Activated CD8-positive, alpha-beta memory T cell treated with anti-CD3 and anti-CD28 coated beads for 48 hours (primary cell): ENCODE data around the gene SNX9.
"Not testable (repeated sequence)": the region's sequence is repeated elsewhere in the genome, so short reads cannot be mapped to it uniquely, and the experiment has no call there.

ENCODE experiments used
- DNase-seq, 3 experiments: peaks; one replicate each; pipeline ENCODE4 v3.0.0-alpha.2; 2020; ENCODE audit warnings: low read depth in 2 of 3, low spot score in 2 of 3

Gene SNX9

DNA sequence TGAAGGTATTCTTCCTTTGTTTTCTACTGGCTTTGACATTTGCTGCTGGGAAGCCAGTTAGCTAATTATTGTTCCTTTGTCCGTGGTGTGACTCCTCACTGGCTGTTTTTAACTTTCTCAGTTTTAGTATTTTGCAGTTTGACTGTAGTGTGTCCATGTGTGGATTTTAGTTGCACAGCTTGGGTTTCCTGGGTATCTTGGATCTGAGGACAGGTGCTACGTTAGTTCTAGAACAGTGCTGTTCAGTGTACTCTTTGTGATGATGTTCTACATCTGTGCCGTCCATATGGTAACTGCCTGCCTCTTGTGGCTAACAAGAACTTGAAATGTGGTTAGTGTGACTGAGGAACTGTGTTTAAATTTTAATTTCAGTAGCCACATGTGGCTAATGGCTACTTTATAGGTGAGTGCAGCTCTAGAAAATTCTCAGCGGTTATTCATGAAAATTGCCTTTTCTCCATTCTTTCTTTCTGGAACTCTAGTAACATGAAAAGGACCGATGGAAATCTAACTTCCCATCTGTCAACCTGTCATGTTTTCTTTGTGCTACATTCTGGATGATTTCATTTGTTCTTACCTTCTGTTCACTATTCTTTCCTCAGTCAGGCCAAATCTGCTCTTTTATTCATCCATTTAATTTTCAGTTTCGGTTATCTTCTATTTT is 7.4 kb downstream of the SNX9 start:
- no peak for DNase-seq

DNA sequence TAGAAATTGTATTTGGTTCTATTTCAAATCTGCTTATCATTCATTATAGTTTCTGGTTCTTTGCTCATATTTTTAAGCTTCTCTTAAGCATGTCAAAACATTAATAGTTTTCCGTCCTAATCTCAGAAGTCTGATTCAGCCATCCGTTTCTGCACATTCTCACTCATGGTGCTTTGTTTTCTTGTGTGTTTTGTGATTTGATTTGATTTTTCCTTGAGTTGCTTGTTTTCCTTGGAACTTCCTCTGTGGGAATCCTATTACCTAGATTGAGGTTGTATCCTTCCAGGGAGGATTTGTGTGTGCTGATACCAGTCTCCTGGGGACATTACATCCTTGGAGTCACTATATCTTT is 7.9 kb downstream of the SNX9 start:
- DNase-seq, result no peak

- DNase-seq, result no peak
Observed at GRCh38 chr6:157831424-157832249, 8.6 kb downstream of the SNX9 start.

- DNase-seq, result no peak
Observed at GRCh38 chr6:157832250-157832967, 9.4 kb downstream of the SNX9 start.

DNA sequence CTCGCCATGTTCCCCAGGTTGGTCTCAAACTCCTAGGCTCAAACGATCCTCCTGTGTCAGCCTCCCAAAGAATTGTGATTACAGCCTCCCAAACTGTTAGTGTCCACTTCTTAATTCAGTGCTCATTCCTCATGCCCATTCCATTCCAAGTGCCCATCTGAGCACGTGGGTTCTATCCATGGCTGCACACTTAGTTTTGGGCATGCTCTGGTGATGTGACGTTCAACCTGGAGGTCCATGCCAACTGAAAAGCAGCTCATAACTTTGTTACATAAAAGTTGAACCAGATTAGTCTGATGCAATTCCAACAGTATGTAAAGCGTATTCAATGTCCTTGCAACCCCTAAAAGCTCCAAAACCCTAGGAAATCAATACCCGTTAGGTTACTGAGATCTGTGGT is 11.5 kb downstream of the SNX9 start:
- no peak for DNase-seq

- DNase-seq, result no peak
Observed at GRCh38 chr6:157838718-157839430, 15.8 kb downstream of the SNX9 start.

GRCh38 chr6:157839606-157840005 is 16.6 kb downstream of the SNX9 start:
- no peak for DNase-seq

DNA sequence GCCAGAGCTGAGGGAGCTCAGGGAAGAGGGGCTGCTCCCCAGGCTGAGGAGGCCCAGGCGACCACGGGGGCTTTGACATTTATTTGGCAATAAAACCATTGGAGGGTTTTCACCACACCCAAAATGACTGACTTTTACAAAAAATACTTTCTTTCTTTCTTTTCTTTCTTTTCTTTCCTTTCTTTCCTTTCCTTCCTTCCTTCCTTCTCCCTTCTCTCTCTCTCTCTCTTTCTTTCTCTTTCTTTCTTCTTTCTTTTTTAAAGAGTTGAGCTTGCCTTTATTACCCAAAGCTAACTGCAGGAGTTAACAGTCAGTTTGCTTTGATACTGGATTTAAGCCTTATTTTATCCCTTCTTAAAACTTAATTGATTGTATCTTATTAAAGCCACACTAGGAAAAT is 17.2 kb downstream of the SNX9 start:
- no peak for DNase-seq

DNA sequence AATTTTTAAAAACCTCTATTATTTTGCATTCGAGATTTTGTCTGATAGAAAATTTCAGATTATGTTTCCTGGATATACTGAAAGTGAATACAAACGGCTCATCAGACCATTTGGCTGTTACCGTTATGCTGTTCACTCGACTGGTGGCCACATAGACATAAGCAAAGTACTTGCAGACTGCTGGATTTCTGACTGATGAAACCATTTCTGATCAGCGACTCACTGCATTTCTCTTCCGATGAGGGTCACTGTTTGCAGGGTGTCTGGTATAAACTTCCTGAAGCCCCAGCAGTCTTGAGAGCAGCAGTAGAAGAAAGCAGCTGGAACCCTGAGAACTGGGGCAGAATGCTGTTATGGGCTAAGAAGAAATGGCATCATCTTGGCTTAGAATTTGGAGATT is 17.7 kb downstream of the SNX9 start:
- no peak for DNase-seq

- DNase-seq, result no peak
Observed at GRCh38 chr6:157841211-157841840, 18.3 kb downstream of the SNX9 start.

- no peak for DNase-seq
Observed at GRCh38 chr6:157842212-157842611, 19.2 kb downstream of the SNX9 start.

DNA sequence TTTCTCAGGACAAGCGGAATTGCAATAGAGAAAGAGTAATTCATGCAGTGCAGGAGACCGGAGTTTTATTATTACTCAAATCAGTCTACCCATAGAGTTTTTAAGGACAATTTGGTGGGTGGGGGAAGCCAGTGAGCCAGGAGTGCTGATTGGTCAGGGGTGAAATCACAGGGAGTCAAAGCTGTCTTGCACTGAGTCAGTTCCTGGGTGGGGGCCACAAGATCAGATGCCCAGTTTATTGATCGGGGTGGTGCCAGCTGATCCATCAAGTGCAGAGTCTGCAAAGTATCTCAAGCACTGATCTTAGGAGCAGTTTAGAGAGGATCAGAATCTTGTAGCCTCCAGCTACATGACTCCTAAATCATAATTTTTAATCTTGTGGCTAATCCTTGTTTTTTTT is 21.1 kb downstream of the SNX9 start:
- DNase-seq, result not testable (repeated sequence)

DNA sequence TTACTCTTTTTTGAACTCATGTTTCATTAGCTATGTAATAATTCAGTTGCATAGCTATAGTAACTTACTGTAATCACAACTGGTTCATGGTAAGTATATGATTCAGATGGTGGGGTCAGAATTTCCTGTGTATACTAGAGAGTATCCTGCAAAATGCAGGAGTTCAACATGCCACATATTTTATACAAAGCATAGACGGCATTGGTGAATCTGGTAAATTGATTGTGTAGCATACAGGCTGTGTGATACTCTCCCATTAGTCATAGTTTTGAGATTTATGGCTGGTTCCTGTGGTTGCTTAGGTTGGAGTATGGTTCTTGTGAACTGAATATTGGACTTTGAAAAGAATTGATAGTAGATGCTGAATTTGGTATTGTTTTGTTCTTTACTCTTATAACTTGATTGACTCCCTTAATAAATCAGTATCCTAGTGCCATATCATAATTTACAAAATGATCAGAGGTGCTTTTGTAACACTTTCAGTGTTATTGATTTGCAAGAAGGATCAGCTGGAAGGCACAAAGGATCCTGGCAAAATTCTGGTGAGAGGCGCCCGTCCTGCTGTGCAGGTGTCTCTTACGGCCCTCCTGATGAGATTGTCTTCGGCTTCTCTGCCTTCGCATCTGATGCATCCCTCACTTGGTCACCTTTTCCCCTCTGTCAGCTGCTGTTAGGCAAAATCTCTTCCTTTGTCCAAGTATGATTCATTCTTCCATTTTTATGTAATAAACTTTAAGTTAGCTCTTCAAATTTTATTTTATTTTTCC is 22.6 kb downstream of the SNX9 start:
- DNase-seq, result no peak

- no peak for DNase-seq
Observed at GRCh38 chr6:157847846-157848245, 24.8 kb downstream of the SNX9 start.

DNA sequence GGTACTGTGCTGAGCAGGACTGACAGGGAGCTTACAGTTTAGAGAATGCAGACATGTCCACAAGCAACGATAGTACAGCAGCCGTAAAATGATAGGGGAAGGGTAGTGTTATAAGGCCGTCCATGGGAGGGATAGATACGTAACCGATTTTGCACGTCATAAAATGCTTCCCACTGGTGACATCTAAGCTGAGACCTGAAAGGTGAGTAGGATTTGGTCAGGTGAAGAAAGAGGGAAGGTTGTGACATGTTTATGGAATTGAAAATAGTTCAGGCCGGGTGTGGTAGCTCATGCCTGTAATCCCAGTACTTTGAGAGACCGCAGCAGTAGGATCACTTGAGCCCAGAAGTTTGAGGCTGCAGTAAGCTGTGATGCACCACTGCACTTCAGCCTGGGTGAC is 25.6 kb downstream of the SNX9 start:
- no peak for DNase-seq

DNA sequence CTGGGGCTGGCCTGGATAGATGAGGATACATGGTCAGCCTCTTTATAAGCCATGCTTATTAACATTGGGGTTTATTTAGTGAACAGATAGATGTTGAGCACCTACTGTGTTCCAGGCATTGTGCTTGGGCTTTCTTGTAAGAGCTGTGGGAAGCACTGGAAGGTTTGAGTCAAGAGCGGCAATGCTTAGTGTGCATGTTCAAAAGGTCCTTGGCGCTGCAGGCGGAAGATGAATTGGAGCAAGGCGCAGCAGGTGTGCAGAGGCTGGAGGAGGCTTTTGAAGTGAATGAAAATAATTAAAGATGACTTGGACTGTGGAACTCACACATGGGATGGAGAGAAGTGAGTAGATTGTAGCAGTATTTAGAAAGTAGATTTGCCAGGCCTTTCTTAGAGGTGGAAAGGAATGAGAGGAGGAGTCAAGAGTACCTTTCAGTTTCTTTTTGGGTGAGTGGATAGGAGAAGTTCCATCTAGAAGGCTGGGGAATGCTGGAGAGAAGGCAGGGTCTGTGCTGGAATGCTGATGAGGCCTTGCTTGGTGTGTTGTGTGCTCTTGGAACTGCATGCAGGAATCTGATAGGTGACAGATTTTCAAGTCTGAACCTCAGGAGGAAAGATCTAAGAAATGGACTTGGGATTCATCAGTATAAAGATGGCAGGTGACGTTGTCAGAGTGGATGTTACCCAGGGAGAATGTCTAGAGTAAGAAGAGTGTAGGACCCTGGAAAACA is 26.4 kb downstream of the SNX9 start:
- no peak for DNase-seq

DNA sequence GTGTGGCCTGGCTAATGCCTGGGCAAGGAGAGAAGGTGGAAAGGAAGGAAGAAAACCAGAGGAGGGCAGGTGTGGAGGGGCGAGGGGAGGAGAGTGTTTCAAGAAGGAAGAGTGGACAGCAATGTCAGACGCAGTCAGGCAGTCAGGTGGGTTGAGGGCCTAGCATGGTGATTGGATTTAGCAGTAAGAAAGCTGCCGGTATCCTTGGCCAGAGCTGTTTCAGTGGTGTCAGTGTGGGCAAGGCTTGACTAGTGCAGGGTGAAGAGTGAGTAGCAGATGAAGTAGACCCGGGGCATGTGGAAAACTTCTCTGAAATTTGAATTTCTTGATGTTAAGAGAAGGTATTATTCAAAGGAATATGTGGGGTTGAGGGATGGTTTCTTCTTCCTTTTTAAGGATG is 27.0 kb downstream of the SNX9 start:
- no peak for DNase-seq

DNA sequence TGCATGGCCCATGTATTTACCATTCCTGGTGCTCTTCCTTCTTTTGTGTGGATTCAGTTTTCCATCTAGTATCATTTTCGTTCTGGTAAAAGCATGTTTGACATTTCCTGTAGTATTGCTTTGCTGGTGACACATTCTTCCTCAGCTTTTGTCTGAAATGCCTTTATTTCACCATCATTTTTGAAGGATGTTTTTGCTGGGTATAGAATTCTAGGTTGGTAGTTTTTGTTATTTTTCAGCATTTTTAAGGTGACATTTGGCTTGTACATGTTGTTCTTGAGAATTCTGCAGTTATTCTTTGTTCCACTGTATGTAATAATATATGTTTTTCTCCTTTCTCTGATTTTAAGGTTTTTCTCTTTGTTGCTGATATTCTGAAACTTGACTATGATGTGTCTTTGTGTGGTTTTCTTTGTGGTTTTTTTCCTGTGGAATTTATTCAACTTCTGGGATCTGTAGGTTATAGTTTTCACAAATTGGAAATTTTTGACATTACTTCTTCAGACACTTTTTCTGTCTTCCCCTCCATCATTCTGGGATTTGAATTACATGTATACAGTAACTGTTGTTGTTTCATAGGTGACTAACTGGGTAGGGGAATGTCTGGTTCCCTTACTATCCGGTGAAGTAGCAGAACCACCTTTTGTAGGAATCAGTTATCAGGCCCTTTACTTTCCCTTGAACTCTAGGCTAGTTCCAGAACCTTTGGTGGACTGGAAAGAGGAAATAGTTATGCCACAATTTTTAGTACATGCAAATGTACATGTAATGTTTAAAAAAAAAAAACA is 30.2 kb downstream of the SNX9 start:
- no peak for DNase-seq
